ENCODE data around the gene GREM2.

Gene GREM2

DNA sequence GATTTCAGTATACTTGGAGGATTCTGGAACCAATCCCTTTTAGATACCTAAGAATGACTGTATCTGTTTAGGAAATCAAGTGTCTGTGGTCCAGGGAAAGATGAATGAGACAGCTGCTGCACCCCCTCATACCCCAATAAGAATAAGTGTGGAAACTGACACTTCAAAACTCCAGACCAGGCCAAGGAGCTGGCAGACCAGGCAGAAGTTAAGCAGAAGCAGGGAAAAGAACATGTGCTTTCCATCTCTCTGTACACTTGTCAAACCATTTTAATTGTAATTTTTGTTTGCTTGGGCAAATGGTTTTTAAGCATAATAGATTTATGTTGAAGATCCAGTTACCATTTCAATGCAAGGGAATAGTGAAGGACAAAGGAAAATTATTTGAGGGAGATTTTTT is 100.2 kb downstream of the GREM2 start:
- Mint-ChIP-seq H3K9me3 (no peaks in the 10 kb centered on the region), H3K4me3 (no peak overlapping the region), H3K27me3 (no peaks in the 10 kb centered on the region), H3K4me1 (ENCODE audit: low read depth) (no peaks in the 10 kb centered on the region), H3K27ac (no peak overlapping the region), H3K36me3 (ENCODE audit: low read depth) (no peaks in the 10 kb centered on the region)
- DNase-seq = no peak

DNA sequence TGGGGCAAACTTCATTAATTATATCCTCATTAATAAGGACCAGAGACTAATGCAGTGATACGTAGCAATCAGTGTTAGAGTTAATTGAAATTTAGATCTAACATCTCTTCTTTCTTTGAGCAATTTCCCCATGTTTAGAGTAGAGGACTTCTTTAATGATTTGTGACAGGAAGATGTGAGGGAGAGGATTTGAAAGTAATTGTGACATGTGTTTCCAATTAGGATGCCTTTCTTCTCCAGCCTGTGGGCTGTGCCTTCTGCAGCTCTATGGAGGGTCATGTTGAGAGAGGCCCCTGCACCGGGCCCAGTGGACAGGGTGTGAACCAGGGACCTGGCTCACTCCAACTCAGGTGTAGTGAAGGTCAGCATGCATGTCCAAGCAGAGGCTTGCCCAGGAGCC is 103.0 kb downstream of the GREM2 start:
- H3K36me3 Mint-ChIP-seq (ENCODE audit: low read depth) = no peaks in the 10 kb centered on the region
- H3K4me3 Mint-ChIP-seq = no peak overlapping the region
- DNase-seq = no peak
- H3K27ac Mint-ChIP-seq = no peak overlapping the region
- no peaks in the 10 kb centered on the region for H3K4me1 Mint-ChIP-seq (ENCODE audit: low read depth)
- no peaks in the 10 kb centered on the region for H3K27me3 Mint-ChIP-seq
- peaks cover 4% of the 10 kb centered on the region for H3K9me3 Mint-ChIP-seq

DNA sequence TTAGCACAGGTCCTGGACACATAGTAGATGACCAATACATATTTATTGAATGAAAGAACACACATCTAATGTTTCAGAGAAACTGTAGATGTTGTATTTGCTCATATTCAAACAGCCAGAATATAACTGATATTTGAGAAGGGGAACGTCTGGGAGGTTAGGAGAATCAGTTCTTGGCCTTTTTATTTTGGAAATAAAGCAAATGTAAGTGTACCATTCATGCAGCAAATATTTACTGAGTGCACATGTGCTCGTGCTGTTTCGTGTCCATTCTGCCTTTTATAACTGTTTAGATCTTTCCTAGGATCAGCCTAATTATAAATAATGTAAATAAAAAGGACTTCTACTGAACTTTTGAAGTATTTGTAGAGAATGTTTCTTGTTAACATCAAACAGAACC is 103.8 kb downstream of the GREM2 start:
- Mint-ChIP-seq H3K27me3 (no peaks in the 10 kb centered on the region), H3K4me3 (no peak overlapping the region), H3K9me3 (peaks cover 4% of the 10 kb centered on the region), H3K27ac (no peak overlapping the region), H3K4me1 (ENCODE audit: low read depth) (no peaks in the 10 kb centered on the region), H3K36me3 (ENCODE audit: low read depth) (no peaks in the 10 kb centered on the region)
- no peak for DNase-seq

DNA sequence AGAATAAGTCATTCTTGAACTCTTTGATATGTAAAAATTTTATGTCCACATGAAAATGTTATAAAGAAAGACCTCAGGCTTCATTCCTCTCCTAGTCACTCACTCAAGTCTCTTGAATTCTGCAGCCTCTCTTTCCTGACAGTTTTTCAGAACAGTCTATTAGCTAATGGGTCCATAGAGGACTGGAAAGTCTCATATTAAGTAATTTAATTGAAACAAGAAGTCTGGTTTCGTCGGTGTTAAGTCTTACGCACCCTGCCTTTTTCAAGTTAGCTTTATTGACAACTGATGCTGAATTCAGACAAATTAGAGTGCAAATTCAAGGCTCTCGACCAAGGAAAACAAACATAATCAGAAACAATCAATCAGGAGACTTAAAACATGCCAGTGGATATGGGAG is 105.8 kb downstream of the GREM2 start:
- no peak overlapping the region for H3K27ac Mint-ChIP-seq
- no peak overlapping the region for H3K4me3 Mint-ChIP-seq

DNA sequence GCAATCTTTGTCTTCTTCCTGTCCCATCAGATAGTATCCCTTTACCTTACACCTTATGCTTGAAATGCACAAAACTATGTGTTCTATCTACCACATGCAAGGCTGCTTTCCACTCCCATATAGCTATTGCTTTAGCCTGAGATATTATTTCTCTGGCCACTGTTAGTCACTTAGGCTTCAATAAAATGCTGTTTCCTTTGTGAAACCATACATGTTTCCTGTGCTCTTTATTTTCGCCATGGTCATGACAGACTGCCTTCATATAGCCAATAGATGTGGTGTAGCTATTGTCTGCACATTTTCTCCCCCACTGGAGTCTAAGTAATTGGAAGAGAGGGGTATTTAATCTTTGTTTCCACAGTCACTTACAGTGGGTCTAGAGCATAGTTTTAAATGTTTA is 108.4 kb downstream of the GREM2 start:
- H3K27ac Mint-ChIP-seq = no peak overlapping the region
- no peak for DNase-seq
- H3K9me3 Mint-ChIP-seq = peaks cover 4% of the 10 kb centered on the region
- H3K4me1 Mint-ChIP-seq (ENCODE audit: low read depth) = no peaks in the 10 kb centered on the region
- no peaks in the 10 kb centered on the region for H3K27me3 Mint-ChIP-seq
- H3K36me3 Mint-ChIP-seq (ENCODE audit: low read depth) = no peaks in the 10 kb centered on the region
- H3K4me3 Mint-ChIP-seq = no peak overlapping the region

More for the DNA sequence above, 105.8 kb downstream of the GREM2 start:
- peaks cover 4% of the 10 kb centered on the region for H3K9me3 Mint-ChIP-seq
- no peaks in the 10 kb centered on the region for H3K27me3 Mint-ChIP-seq
- no peak for DNase-seq
- no peaks in the 10 kb centered on the region for H3K4me1 Mint-ChIP-seq (ENCODE audit: low read depth)
- H3K36me3 Mint-ChIP-seq (ENCODE audit: low read depth) = no peaks in the 10 kb centered on the region

DNA sequence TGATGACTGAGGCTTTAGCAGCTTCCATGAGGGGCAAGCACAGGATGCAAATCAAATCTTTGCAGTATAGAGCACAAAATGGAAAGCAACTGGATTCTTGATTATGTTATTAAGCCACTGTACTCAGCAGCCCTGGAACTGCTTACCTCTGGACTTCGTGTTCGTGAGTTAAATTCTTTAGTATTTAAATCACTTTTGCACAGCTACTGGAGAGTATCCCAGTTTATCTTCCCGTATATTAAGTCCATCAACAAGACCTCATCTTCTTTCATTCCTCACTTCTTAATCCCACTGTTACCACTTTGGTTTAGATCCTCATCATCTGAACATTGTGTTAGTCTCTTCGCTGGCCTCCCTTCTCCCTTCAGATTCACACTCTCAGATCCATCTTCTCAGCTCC is 108.9 kb downstream of the GREM2 start:
- Mint-ChIP-seq H3K4me1 (ENCODE audit: low read depth) (no peaks in the 10 kb centered on the region), H3K4me3 (no peak overlapping the region), H3K27me3 (no peaks in the 10 kb centered on the region), H3K36me3 (ENCODE audit: low read depth) (no peaks in the 10 kb centered on the region), H3K9me3 (peaks cover 4% of the 10 kb centered on the region), H3K27ac (no peak overlapping the region)
- no peak for DNase-seq

DNA sequence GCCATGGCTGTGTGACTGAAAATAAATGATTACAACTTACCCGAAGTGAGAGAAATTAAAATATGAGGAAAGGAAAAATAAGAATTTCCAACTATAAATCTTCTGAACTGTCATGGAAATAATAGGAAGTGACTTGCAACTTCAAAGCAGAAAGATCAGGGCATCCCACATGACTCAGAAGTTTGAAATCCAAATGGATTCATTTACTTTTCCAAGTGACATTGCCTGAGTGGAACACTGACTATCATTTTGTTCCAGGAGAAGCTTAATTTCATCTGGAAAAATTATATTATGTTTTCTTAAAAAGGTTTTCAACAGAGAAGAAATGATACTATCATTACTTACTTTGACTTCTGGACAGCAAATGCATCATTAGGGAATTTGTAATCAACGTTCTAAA is 110.8 kb downstream of the GREM2 start:
- H3K27ac Mint-ChIP-seq = no peak overlapping the region
- no peaks in the 10 kb centered on the region for H3K4me1 Mint-ChIP-seq (ENCODE audit: low read depth)
- DNase-seq = no peak
- peaks cover 4% of the 10 kb centered on the region for H3K9me3 Mint-ChIP-seq
- H3K4me3 Mint-ChIP-seq = no peak overlapping the region
- no peaks in the 10 kb centered on the region for H3K36me3 Mint-ChIP-seq (ENCODE audit: low read depth)
- no peaks in the 10 kb centered on the region for H3K27me3 Mint-ChIP-seq

DNA sequence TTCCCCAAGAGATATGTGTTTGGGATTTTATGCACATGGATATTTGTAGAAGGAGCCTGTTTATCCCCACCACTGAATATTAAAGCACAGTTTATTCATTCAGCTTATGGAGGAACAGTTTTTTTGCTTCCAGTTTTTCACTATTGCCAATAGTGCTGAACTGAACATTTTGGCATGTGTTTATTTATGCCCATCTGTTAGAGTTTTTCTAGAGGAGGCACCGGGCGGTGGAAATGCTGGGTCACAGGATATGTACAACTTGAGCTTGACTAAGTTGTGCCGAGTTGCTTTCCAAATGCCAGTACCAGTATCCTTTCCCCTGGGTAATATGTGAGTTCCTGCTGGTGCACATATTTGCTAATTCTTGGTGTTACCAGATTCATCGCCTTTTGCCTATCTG is 111.3 kb downstream of the GREM2 start:
- DNase-seq = no peak
- Mint-ChIP-seq H3K36me3 (ENCODE audit: low read depth) (no peaks in the 10 kb centered on the region), H3K4me3 (no peak overlapping the region), H3K27me3 (no peaks in the 10 kb centered on the region), H3K27ac (no peak overlapping the region), H3K9me3 (peaks cover 4% of the 10 kb centered on the region), H3K4me1 (ENCODE audit: low read depth) (no peaks in the 10 kb centered on the region)

DNA sequence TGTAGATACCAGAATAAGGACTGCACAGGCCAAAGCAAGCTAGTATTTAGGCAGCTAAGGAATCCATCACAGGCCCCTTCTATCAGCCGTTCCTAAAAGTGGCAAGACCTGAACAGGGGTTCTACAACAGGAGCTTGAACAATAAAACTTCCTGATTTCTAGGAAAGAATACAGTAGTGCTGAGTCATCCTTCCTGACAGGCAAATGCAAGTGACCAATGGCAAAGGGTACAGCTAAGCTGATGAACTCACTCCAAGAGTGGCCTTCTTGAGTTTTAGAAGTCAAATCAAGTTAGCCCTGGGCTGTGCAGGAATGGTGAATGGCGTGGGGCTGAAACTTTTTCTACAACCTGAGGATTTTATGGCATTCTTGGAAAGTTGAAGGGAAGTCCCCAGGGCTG is 112.9 kb downstream of the GREM2 start:
- no peak overlapping the region for H3K27ac Mint-ChIP-seq
- H3K27me3 Mint-ChIP-seq = no peaks in the 10 kb centered on the region
- DNase-seq = no peak
- H3K36me3 Mint-ChIP-seq (ENCODE audit: low read depth) = no peaks in the 10 kb centered on the region
- H3K9me3 Mint-ChIP-seq = no peaks in the 10 kb centered on the region
- H3K4me1 Mint-ChIP-seq (ENCODE audit: low read depth) = no peaks in the 10 kb centered on the region
- H3K4me3 Mint-ChIP-seq = no peak overlapping the region

DNA sequence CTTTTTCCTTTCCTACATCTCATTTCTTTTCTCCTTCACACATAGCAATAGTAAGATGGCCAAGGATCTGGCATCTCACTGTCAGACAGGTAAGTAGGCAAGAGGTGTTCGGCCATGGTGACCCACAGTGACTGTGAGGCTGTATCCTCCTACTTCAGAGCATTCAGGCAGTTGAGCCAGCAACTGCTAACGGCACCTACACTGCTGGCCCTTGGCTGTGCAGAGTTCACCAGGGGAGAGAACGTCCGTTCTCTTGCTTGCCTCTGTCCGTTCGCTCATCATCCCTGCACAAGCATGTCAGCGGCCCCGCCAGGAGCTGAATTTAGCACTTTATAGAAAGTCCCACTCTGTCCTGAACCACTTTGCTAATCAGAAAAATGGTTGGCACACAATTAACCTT is 113.6 kb downstream of the GREM2 start:
- no peaks in the 10 kb centered on the region for H3K27me3 Mint-ChIP-seq

DNA sequence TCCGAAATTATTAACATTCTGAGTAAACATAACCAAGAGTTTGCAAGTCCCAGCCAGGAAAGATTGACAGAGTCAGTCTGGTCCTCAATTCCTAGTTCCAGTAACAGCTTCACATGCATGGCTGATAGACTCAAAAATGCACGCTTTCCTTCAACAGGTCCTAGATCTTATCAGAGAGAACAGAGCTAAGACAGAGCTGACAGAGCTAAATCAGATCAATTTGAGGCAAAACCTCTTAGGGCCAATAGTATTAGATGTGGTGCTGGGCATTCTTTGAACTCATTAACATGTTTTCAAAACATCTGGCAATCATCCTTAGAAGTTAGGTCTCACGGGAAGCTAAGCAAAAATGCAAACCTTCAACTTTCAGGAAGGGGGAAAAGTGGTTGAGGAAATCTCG is 114.0 kb downstream of the GREM2 start:
- Mint-ChIP-seq H3K4me1 (ENCODE audit: low read depth) (no peaks in the 10 kb centered on the region), H3K36me3 (ENCODE audit: low read depth) (no peaks in the 10 kb centered on the region), H3K4me3 (no peak overlapping the region), H3K27me3 (peaks cover 3% of the 10 kb centered on the region), H3K9me3 (no peaks in the 10 kb centered on the region), H3K27ac (no peak overlapping the region)
- no peak for DNase-seq

More for the DNA sequence above, 113.6 kb downstream of the GREM2 start:
- DNase-seq = no peak
- Mint-ChIP-seq H3K4me3 (no peak overlapping the region), H3K27ac (no peak overlapping the region), H3K9me3 (no peaks in the 10 kb centered on the region), H3K4me1 (ENCODE audit: low read depth) (no peaks in the 10 kb centered on the region), H3K36me3 (ENCODE audit: low read depth) (no peaks in the 10 kb centered on the region)

DNA sequence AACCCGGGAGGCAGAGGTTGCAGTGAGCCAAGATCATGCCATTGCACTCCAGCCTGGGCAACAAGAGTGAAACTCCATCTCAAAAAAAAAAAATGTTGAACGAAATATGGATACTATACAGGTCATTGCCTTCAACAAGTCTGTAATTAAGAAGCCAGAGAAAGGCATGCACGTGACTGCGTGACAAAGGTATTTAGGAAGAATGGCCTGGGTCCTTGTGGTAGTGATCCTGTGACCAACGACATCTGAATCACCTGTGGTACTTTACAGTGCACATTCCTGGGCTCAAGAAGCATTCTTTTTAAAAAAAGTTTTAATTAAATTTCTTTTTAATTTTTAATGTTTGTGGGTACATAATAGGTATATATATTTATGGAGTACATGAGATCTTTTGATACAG is 115.0 kb downstream of the GREM2 start:
- Mint-ChIP-seq H3K9me3 (no peaks in the 10 kb centered on the region), H3K4me1 (ENCODE audit: low read depth) (no peaks in the 10 kb centered on the region), H3K27me3 (peaks cover 6% of the 10 kb centered on the region), H3K4me3 (no peak overlapping the region), H3K27ac (no peak overlapping the region), H3K36me3 (ENCODE audit: low read depth) (no peaks in the 10 kb centered on the region)
- DNase-seq = no peak

DNA sequence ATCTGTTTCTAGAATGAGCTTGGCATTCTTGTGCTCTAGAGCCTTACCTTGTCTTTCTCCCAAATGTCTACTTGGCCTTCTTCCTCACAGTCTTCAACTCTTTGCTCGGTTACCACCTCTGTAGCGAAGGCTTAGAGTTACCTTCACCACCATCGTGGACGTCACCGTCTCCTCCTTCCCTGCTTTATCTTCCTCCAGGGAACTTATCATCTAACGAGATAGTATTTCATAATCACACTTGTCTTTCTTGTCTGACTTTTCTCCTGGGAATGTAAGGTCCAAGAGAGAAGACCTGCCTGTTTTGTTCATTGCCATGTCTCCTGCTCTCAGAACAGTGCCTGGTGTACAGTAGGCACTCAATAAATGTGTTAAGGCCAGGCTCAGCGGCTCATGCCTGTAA is 115.6 kb downstream of the GREM2 start:
- Mint-ChIP-seq H3K27ac (no peak overlapping the region), H3K27me3 (peaks cover 9% of the 10 kb centered on the region), H3K4me3 (no peak overlapping the region), H3K9me3 (no peaks in the 10 kb centered on the region), H3K4me1 (ENCODE audit: low read depth) (no peaks in the 10 kb centered on the region), H3K36me3 (ENCODE audit: low read depth) (no peaks in the 10 kb centered on the region)
- no peak for DNase-seq

DNA sequence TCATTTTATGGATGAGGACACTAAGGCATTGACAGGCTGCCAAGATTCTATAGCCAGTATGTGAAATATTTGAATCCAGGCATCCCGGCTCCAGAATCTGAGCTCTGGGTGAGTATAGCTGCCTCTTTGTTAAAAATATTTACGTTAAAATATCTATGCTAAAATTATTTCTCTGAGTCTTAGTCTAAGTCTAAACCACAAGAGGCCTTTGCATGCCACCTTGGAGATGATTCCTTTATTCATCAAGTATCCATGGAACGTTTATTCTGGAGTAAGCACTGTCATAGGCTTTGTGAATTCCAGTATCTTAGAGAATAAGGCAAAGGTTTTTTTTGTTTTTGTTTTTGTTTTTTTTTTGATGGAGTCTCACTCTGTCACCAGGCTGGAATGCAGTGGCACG is 116.4 kb downstream of the GREM2 start:
- DNase-seq = no peak
- H3K27ac Mint-ChIP-seq = no peak overlapping the region
- H3K27me3 Mint-ChIP-seq = peaks cover 9% of the 10 kb centered on the region
- no peaks in the 10 kb centered on the region for H3K36me3 Mint-ChIP-seq (ENCODE audit: low read depth)
- no peaks in the 10 kb centered on the region for H3K4me1 Mint-ChIP-seq (ENCODE audit: low read depth)
- no peak overlapping the region for H3K4me3 Mint-ChIP-seq
- H3K9me3 Mint-ChIP-seq = no peaks in the 10 kb centered on the region

DNA sequence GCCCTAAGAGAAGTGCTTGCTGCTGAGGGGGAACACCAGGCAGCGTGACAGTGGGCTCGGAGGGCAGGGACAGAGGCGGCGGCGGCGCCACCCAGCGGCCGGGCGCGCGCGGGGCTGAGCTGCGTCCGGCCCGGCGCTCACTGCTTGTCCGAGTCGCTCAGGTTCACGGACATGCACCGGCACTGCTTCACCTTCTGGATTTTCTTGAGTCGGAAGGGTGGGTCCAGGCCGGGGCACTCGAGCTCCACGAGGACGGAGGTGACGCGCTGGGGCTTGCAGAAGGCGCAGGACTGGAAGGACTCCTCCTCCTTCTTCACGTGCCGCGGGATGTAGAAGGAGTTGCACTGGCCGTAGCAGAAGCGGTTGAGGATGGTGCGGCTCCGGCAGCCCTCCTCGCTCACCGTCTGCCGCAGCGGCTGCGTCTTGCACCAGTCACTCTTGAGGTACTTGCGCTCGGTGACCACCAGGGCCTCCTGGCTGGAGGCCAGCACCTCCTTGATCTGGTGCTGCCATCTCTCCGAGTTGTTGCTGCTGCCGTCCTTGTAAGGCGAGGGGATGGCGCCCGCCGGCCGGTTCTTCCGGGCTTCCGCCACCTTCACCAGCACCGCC is 119.0 kb downstream of the GREM2 start:
- peaks cover 9% of the 10 kb centered on the region for H3K27me3 Mint-ChIP-seq
- H3K27ac Mint-ChIP-seq = no peak overlapping the region
- peak; percentile 31 for DNase-seq
- no peaks in the 10 kb centered on the region for H3K4me1 Mint-ChIP-seq (ENCODE audit: low read depth)
- no peak overlapping the region for H3K4me3 Mint-ChIP-seq
- H3K36me3 Mint-ChIP-seq (ENCODE audit: low read depth) = no peaks in the 10 kb centered on the region
- no peaks in the 10 kb centered on the region for H3K9me3 Mint-ChIP-seq

DNA sequence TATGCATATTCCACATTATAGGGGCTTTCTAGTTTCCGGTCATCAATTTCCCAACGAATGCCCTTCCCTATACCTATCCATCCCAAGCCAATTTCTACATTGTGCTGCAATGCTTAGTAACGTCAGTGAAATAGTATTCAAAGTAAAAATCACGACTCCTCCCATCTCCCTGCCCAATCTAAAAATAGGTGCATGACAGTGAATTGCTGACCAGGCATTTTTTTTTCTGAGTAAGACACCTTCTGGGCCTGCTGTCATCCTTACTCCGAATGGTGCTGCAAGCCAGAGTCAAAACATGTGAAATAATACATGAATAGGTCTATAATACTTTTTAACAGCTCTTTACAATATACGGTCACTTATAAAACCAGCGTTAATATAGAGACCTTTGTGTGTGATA is 120.2 kb downstream of the GREM2 start:
- Mint-ChIP-seq H3K36me3 (ENCODE audit: low read depth) (no peaks in the 10 kb centered on the region), H3K4me1 (ENCODE audit: low read depth) (no peaks in the 10 kb centered on the region), H3K27me3 (peaks cover 9% of the 10 kb centered on the region), H3K4me3 (no peak overlapping the region), H3K27ac (no peak overlapping the region), H3K9me3 (no peaks in the 10 kb centered on the region)
- no peak for DNase-seq

All from activated T-cell treated with anti-CD3 and anti-CD28 coated beads, Interleukin-2, amount 50 U/mL, for 24 hours (primary cell).